Endometrium (tissue), 2 donors: ENCODE results near the gene NAA10.

Source experiments
- FAIRE-seq: peaks from 2 replicates; lab custom pipeline; 2012; peaks lifted over from hg19 to GRCh38; lab: Jason Lieb, UNC
- donor health status: control.
- donor health status: control.

NAA10 gene

GRCh38 chrX:153883163-153883843 is 51.5 kb downstream of the NAA10 start:
- FAIRE-seq: no peak

DNA sequence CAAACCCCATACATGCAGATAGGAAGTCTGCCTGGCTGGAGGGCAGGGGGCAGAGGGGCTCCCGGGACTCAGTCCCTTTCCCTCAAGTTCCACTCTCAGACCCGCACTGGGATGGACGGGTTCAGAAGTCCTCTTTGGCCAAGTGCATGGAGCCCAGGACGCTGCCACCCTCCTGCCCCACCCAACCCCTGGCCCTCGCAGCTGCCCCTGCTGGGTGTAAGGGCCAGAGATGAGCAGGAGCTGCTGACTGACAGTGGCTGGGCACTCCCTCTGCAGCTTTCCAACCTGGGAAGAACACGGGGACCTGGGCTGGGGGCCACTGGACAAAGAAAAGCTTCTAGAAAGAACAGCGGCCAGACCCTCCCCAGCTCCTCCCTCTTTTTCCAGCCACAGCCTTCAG is 52.3 kb downstream of the NAA10 start:
- FAIRE-seq: no peak

DNA sequence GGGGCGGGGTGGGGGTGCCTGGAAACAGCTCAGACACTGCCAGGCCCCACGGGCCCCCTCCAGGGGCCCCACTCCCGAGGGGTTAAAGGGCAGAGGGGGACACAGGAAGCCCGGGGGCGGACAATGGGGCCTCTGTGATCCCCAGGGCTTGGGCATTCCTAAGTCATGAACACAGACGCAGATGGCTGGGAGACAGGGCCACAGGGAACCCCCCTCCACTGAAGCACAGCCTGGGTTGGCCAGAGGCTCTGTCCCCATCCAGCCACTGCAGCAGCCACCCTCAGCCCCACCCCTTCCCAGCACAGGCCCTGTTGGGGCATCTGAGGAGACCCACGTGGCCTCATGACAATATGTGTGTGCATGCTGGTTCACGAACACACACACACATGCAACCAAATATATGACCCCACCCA is 52.7 kb downstream of the NAA10 start:
- no peak for FAIRE-seq

GRCh38 chrX:153881281-153881680 is 53.6 kb downstream of the NAA10 start:
- FAIRE-seq: no peak

- FAIRE-seq: no peak
Measured at GRCh38 chrX:153880440-153880815, 54.4 kb downstream of the NAA10 start.

DNA sequence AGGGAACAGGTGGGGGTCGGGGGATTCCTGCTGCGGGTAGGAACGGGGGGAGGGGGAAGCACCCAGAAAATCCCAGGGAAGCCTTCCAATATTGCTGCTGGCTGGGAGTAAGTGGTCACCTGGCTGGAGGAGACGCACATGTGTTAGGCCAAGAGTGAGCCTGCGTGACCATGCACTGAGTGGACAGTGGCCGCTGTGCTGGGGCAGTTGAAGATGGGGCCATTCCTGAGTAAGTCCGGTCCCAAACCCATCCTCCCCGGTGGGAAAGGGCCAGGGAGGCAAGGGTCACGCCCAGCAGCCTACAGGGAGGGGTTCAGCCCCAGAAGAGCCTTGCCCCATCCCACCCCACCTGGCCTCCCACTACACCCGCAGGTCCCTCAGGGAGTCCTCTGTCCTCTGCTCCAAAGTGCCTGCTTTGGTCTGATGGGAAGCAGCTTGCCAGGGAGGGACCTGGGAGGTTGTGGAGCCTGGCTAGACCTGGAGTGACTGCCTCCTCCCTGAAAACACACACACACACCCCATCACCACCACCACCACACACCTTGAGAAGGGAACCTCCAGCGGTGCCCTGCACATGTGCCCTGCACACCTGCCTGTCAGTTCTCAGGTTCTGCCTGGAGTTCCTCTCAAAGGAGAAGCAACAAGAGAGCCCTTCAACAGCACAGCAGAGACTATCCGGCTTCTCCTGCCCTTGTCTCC is 54.9 kb downstream of the NAA10 start:
- no peak for FAIRE-seq
